GM13976 (cell line): ENCODE data around the gene ZMIZ1.
A peak's percentile ranks its signal among the peaks of the same experiment; 100 is the strongest.

Source experiments
- DNase-seq: peaks from one replicate; pipeline ENCODE4 v3.0.0; 2012; ENCODE audit warnings: low spot score
- in situ Hi-C: fragments of 300-500 bp; cut with MboI; formaldehyde crosslinking; loops from one replicate; pipeline ENCODE4 v1.12.0; 2022; ENCODE audit warnings: low sequenced_read_pairs, mixed read lengths, inconsistent platforms; ENCODE audit not compliant: unreplicated experiment
- TF ChIP-seq, protein P1 (sequence below): IDR thresholded peaks from 2 replicates; pipeline ENCODE4 v1.5.1; 2012; ENCODE audit warnings: borderline replicate concordance, mild to moderate bottlenecking; ENCODE audit not compliant: insufficient read depth; ENCODE audit errors: extremely low read depth, missing control alignments, control extremely low read depth

Gene ZMIZ1

GRCh38 chr10:79147306-79147705 lies 78.5 kb downstream of the ZMIZ1 start:
- TF ChIP-seq, protein P1, sequence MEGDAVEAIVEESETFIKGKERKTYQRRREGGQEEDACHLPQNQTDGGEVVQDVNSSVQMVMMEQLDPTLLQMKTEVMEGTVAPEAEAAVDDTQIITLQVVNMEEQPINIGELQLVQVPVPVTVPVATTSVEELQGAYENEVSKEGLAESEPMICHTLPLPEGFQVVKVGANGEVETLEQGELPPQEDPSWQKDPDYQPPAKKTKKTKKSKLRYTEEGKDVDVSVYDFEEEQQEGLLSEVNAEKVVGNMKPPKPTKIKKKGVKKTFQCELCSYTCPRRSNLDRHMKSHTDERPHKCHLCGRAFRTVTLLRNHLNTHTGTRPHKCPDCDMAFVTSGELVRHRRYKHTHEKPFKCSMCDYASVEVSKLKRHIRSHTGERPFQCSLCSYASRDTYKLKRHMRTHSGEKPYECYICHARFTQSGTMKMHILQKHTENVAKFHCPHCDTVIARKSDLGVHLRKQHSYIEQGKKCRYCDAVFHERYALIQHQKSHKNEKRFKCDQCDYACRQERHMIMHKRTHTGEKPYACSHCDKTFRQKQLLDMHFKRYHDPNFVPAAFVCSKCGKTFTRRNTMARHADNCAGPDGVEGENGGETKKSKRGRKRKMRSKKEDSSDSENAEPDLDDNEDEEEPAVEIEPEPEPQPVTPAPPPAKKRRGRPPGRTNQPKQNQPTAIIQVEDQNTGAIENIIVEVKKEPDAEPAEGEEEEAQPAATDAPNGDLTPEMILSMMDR: no peak
- DNase-seq: no peak
- in situ Hi-C loops: no loop called here

- no peak for DNase-seq
- TF ChIP-seq, protein P1: no peak
- in situ Hi-C loops: no loop called here
These were observed 79.2 kb downstream of the ZMIZ1 start for GRCh38 chr10:79147796-79148451.

GRCh38 chr10:79148452-79149344 lies 79.9 kb downstream of the ZMIZ1 start:
- in situ Hi-C loops: no loop called here
- TF ChIP-seq, protein P1: no peak
- DNase-seq: no peak

- DNase-seq: no peak
- in situ Hi-C loops: no loop called here
- TF ChIP-seq, protein P1: no peak
These were observed 80.5 kb downstream of the ZMIZ1 start for GRCh38 chr10:79149345-79149661.

- TF ChIP-seq, protein P1: no peak
- in situ Hi-C loops: no loop called here
- peak; percentile 83 for DNase-seq
These were observed 81.1 kb downstream of the ZMIZ1 start for GRCh38 chr10:79149662-79150443.

DNA sequence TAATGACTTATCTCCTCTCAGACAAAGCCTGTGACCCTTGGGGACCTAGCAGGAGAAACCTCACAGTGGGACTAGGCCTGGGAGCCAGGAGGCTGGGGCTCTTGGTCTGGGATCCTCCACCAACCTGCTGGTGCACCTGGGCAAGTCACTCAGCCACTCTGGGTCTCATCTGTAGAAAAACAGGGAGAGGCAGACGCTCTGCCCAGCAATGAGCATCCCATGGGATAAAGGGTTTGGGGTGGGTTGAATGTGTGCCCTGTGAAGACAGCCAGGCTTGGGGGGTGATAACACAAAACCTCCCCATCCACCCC lies 81.6 kb downstream of the ZMIZ1 start:
- TF ChIP-seq, protein P1: no peak
- DNase-seq: no peak
- in situ Hi-C loops: no loop called here
